Measurements from ENCODE around the gene NOX4. TPM values are rescaled to one million over a fixed set of nuclear protein-coding genes. Genes with fewer than 3 reads are reported as not detected.
"Not testable (repeated sequence)": the region's sequence is repeated elsewhere in the genome, so short reads cannot be mapped to it uniquely, and the experiment has no call there.

The NOX4 gene
- total RNA-seq, 1 donor from 2014 or later: 11.5 TPM

DNA sequence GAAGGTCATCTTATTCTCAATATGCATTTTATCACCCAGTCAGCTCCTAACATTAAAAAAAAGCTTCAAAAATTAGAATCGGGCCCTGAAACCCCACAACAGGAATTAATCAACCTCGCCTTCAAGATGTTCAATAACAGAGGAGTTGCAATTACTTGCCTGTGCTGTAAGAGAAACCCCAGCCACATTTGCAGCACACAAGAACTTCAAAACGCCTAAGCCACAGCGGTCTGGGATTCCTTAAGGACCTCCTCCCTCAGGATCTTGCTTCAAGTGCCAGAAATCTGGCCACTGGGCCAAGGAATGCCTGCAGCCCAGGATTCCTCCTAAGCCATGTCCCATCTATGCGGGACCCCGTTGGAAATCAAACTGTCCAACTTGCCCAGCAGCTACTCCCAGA lies 108.2 kb downstream of the NOX4 start:
- not testable (repeated sequence) for H3K9me3 Mint-ChIP-seq (ENCODE audit: unreplicated experiment); H3K4me3 Mint-ChIP-seq (ENCODE audit: unreplicated experiment); DNase-seq (ENCODE audit: low spot score); H3K27ac Mint-ChIP-seq (ENCODE audit: unreplicated experiment); H3K27me3 Mint-ChIP-seq (ENCODE audit: unreplicated experiment)
- Mint-ChIP-seq H3K4me1 (ENCODE audit: unreplicated experiment) (peaks cover 25% of the 10 kb centered on the region), H3K36me3 (ENCODE audit: low read depth, unreplicated experiment) (peaks cover 17% of the 10 kb centered on the region)

GRCh38 chr11:89381094-89381493 lies 110.1 kb downstream of the NOX4 start:
- no peak for TF ChIP-seq CTCF (IDR thresholded peaks at IDR 0.05; ENCODE audit: unreplicated experiment)
- peaks cover 17% of the 10 kb centered on the region for H3K36me3 Mint-ChIP-seq (ENCODE audit: low read depth, unreplicated experiment)
- no peak for DNase-seq (ENCODE audit: low spot score)
- H3K27me3 Mint-ChIP-seq (ENCODE audit: unreplicated experiment): peaks cover 2% of the 10 kb centered on the region
- H3K4me1 Mint-ChIP-seq (ENCODE audit: unreplicated experiment): peaks cover 25% of the 10 kb centered on the region
- H3K9me3 Mint-ChIP-seq (ENCODE audit: unreplicated experiment): no peaks in the 10 kb centered on the region
- H3K4me3 Mint-ChIP-seq (ENCODE audit: unreplicated experiment): no peak overlapping the region
- no peak overlapping the region for H3K27ac Mint-ChIP-seq (ENCODE audit: unreplicated experiment)

DNA sequence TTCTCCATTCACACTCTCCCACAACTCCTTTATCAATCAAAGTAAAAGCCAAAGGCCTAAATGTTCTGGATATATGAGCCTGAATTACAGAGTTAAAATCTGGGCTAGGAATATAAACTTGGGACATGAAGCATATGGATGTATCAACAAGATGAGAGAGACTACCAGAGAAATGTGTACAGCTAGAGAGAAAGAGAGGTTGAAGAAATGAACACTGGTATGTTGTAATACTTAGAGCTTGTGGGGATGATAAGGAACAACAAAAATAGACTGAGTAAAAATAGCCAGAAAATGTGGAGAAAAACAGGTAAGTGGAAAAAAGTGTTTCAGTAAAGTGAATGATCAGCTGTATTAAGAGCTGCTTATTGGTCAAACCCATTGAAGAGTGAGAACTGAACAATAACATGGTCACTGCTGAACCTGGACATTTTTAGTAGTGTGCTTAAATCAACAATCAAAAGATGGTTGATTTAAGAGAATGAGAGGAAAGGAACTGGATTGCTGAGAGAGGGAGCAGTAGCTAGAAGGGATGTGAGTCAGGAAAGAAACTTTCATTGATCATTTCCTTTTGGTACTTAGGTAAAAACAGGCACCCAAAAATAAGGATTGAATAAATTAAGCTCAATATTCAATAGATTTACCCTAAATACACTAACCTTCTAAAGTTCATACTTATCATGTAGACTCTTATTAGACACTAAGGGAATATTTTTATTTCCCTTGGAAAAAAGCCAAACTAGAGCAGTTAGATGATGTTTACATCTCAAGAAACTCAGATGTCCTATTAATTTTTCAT lies 111.0 kb downstream of the NOX4 start:
- H3K27me3 Mint-ChIP-seq (ENCODE audit: unreplicated experiment); H3K9me3 Mint-ChIP-seq (ENCODE audit: unreplicated experiment); H3K4me3 Mint-ChIP-seq (ENCODE audit: unreplicated experiment); DNase-seq (ENCODE audit: low spot score): not testable (repeated sequence)
- Mint-ChIP-seq H3K36me3 (ENCODE audit: low read depth, unreplicated experiment) (peaks cover 17% of the 10 kb centered on the region), H3K27ac (ENCODE audit: unreplicated experiment) (peak overlapping the region; percentile 70), H3K4me1 (ENCODE audit: unreplicated experiment) (peaks cover 25% of the 10 kb centered on the region)

GRCh38 chr11:89378986-89379385 lies 112.2 kb downstream of the NOX4 start:
- H3K4me3 Mint-ChIP-seq (ENCODE audit: unreplicated experiment); DNase-seq (ENCODE audit: low spot score); H3K27ac Mint-ChIP-seq (ENCODE audit: unreplicated experiment); H3K27me3 Mint-ChIP-seq (ENCODE audit: unreplicated experiment); H3K9me3 Mint-ChIP-seq (ENCODE audit: unreplicated experiment): not testable (repeated sequence)
- Mint-ChIP-seq H3K36me3 (ENCODE audit: low read depth, unreplicated experiment) (peaks cover 17% of the 10 kb centered on the region), H3K4me1 (ENCODE audit: unreplicated experiment) (peaks cover 25% of the 10 kb centered on the region)

GRCh38 chr11:89369356-89369755 lies 121.8 kb downstream of the NOX4 start:
- H3K27ac Mint-ChIP-seq (ENCODE audit: unreplicated experiment): not testable (repeated sequence)

DNA sequence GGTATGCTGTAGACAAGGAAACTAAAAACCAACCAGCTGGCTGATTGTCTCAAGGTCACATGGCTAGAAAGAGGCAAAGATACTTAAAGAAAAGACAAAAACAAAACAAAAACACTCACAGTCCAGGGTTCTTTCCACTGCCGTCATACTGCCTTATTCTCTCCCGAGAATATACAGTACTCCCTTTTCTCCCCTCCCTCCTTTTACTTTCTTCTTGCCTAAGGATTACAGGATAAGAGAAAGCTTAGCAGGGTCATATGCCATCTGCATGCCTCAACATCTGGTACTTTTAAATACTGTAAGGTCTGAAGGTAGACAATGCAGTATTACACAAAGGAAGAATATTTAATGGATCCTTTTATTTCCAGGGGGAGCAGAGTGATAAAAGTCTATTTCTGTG lies 126.3 kb downstream of the NOX4 start:
- not testable (repeated sequence) for H3K4me1 Mint-ChIP-seq (ENCODE audit: unreplicated experiment); H3K4me3 Mint-ChIP-seq (ENCODE audit: unreplicated experiment); H3K27ac Mint-ChIP-seq (ENCODE audit: unreplicated experiment); H3K27me3 Mint-ChIP-seq (ENCODE audit: unreplicated experiment); DNase-seq (ENCODE audit: low spot score); H3K9me3 Mint-ChIP-seq (ENCODE audit: unreplicated experiment); H3K36me3 Mint-ChIP-seq (ENCODE audit: low read depth, unreplicated experiment)

More at GRCh38 chr11:89369356-89369755, 121.8 kb downstream of the NOX4 start:
- not testable (repeated sequence) for H3K4me3 Mint-ChIP-seq (ENCODE audit: unreplicated experiment); H3K4me1 Mint-ChIP-seq (ENCODE audit: unreplicated experiment); H3K36me3 Mint-ChIP-seq (ENCODE audit: low read depth, unreplicated experiment); H3K27me3 Mint-ChIP-seq (ENCODE audit: unreplicated experiment); H3K9me3 Mint-ChIP-seq (ENCODE audit: unreplicated experiment); DNase-seq (ENCODE audit: low spot score)

DNA sequence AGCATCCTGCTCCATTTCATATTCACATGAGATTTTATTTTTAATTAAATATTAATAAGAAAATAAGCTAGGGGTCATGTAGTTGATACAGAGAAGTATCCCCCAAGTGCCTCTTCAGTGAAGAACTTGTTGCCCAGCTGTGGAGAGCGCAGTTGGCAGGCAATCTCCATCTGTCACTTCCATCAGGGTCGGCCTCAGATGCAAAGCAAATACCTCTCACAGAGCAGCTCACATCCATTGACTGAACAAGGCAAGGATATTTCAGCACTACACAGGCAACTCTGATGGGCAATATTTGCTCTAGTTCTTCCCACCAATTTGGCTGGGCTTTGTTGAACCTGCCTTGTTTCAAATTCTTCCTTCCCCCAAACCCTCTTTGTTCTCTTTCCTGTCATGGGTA lies 129.4 kb downstream of the NOX4 start:
- no peak overlapping the region for H3K4me3 Mint-ChIP-seq (ENCODE audit: unreplicated experiment)
- no peak overlapping the region for H3K27ac Mint-ChIP-seq (ENCODE audit: unreplicated experiment)
- H3K27me3 Mint-ChIP-seq (ENCODE audit: unreplicated experiment): no peaks in the 10 kb centered on the region
- H3K9me3 Mint-ChIP-seq (ENCODE audit: unreplicated experiment): no peaks in the 10 kb centered on the region
- no peaks in the 10 kb centered on the region for H3K4me1 Mint-ChIP-seq (ENCODE audit: unreplicated experiment)
- no peak for TF ChIP-seq CTCF (IDR thresholded peaks at IDR 0.05; ENCODE audit: unreplicated experiment)
- no peaks in the 10 kb centered on the region for H3K36me3 Mint-ChIP-seq (ENCODE audit: low read depth, unreplicated experiment)
- DNase-seq (ENCODE audit: low spot score): no peak

DNA sequence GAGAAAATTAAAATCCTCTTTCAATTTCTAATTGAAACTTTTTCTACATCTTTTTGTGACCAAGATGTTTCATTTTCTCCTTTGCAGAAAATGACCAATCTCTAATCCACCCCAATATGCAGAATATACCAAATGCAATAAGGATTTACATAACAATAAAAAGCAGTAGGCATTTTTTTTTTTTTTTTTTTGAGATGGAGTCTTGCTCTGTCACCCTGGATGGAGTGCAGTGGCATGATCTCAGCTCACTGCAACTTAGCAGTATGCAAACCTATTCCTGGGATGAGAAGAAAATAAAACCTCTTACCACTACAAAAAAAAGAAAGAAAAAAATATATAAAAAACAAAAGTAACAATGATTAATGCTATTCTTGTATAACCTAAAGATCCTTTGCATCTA lies 132.0 kb downstream of the NOX4 start:
- not testable (repeated sequence) for H3K27ac Mint-ChIP-seq (ENCODE audit: unreplicated experiment); H3K4me1 Mint-ChIP-seq (ENCODE audit: unreplicated experiment); H3K36me3 Mint-ChIP-seq (ENCODE audit: low read depth, unreplicated experiment); DNase-seq (ENCODE audit: low spot score); H3K9me3 Mint-ChIP-seq (ENCODE audit: unreplicated experiment); H3K27me3 Mint-ChIP-seq (ENCODE audit: unreplicated experiment); H3K4me3 Mint-ChIP-seq (ENCODE audit: unreplicated experiment)

Measured in endothelial cell (in vitro differentiated cells).